GM21528 (cell line): Measurements from ENCODE around the gene TUBG2.
"Not testable (repeated sequence)": the region's sequence is repeated elsewhere in the genome, so short reads cannot be mapped to it uniquely, and the experiment has no call there.

Source experiments
- ATAC-seq: cut with Tn5 transposase; IDR thresholded peaks from one replicate; pipeline ENCODE4 v1.9.1; 2021; ENCODE audit warnings: mild to moderate bottlenecking, moderate library complexity; ENCODE audit not compliant: unreplicated experiment, low FRiP score

Gene TUBG2

DNA sequence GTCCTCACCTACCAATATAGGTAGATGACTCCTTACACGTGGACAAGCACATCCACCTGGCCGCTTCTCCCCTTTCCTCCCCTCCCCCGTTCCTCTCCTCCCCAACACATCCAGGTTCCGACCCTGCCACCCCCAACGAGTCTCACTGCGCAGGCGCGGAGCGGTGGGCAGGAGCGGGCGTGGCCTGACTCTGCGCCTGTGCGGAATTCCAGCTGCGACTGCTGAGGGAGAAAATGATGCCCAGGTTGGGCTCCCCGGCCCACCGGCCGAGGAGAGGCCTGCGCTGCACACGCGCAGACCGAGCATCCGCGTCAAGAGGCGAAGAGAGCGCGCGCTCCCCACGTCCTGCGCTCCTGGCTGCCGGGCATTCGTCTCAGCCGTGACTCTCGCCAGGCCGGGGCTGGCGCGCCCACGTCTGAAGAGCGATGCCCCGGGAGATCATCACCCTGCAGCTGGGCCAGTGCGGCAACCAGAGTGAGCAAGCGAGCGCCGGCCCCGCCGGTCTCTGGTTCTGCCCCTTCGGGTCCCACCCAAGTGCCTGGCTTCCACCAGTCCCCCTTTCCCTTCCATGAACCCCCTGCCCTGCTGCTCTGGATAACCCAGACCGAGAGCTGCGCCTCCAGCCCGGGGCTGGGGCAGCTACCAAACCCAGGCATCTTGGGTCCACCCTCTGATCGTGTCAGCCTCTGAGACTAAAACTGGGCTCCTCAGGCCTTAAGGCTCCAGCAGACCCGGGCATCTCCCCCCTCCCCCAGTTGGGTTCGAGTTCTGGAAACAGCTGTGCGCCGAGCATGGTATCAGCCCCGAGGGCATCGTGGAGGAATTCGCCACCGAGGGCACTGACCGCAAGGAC, at the start of gene TUBG2:
Gene TUBG2, plus strand, starts transcription at position 206 of the 853 bp plus-strand sequence. Its CDS starts 220 bp downstream, at position 426.
- no peak for ATAC-seq

DNA sequence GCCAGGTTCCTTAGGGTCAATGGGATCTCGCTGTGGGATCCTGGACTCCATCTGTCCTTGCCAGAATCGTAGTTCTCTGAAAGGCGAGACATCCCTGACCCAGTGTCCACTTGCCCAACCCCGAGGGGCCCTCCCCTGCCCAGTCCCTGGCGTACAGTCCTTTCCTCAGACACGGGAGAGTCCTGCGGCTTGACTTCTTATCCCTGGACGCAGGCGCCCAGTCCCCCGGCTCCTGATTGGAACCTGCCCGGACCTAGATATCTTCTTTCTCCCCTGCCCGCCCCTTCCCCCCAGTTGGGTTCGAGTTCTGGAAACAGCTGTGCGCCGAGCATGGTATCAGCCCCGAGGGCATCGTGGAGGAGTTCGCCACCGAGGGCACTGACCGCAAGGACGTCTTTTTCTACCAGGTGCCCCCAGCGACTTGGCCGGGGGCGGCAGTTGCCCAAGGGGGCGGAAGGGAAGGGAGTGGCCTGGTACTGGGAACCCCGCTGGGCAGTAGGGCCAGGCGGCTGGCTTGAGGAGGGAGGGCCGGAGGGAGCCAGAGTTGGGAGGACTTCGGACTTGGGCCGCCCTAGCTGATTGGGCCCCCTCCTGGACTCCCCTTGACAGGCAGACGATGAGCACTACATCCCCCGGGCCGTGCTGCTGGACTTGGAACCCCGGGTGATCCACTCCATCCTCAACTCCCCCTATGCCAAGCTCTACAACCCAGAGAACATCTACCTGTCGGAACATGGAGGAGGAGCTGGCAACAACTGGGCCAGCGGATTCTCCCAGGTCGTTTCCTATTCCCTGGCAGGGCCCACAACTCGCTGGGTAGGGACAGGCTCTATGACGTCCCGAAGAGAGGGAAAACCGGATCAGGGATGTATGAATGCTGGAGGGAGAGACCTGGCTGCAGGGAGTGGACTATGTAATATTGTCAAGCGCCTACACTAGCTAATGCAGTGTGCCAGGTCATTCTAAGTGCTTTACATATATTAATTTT, 49.0 kb upstream of the TUBG2 start:
- ATAC-seq: not testable (repeated sequence)

DNA sequence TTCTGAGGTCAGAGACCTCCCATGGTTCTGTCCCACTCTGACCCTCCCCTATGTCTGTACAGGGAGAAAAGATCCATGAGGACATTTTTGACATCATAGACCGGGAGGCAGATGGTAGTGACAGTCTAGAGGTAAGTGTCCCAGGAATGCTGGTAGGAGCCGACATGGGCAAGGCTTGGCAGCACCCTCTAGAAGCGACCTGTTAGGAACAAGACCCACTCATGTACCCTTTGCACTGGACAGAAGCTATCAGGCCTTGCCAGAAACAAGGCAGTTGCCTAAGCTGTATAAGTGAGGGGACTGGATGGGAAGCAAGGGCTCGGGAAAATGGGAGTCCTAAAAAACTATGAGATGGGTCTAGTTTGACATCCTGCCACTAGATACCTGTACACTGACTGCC, 47.1 kb upstream of the TUBG2 start:
- no peak for ATAC-seq

DNA sequence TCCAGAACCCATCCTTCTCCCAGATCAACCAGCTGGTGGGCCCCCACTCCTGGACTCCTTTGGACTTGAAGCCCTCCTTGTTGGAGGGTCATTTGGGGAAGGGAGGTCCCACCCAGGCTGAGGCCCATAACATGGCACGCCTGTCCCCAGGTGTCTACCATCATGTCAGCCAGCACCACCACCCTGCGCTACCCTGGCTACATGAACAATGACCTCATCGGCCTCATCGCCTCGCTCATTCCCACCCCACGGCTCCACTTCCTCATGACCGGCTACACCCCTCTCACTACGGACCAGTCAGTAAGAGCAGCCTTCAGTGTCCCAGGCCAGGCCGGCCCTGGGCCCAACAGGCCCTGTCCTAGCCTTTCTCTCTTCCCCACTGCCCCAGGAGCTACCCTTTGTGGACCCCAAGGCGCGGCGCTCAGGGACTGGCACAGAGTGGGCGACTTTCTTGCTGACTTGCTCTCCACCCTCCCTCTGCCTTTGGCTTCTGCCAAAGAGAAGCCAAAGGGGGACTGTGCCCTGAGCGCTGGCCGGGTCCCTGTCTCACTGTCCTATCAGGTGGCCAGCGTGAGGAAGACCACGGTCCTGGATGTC, 45.3 kb upstream of the TUBG2 start:
- no peak for ATAC-seq

DNA sequence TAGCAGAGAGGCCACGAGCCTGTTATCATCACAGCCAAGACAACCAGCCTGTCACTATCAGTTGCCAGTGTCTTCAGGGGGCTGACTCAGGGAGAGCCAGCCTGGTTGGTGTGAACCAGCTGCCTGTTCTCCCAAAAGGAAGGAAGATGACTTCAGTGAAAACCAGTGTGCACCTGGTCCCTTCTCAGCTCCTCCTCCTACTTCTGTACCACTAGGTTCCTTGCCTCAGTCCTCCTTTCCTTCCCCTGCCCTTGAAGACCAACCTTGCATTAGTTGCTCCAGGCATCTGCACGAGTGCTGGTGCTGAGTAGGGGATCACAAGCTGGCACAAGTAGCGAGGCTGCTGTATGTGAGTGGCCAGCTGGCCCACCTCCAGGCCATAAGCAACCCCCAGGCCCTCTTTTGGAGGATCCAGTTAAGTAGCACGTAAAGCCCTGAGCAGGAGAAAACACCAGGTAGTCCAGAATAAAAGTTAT, 41.1 kb upstream of the TUBG2 start:
- peak; percentile 37 for ATAC-seq

DNA sequence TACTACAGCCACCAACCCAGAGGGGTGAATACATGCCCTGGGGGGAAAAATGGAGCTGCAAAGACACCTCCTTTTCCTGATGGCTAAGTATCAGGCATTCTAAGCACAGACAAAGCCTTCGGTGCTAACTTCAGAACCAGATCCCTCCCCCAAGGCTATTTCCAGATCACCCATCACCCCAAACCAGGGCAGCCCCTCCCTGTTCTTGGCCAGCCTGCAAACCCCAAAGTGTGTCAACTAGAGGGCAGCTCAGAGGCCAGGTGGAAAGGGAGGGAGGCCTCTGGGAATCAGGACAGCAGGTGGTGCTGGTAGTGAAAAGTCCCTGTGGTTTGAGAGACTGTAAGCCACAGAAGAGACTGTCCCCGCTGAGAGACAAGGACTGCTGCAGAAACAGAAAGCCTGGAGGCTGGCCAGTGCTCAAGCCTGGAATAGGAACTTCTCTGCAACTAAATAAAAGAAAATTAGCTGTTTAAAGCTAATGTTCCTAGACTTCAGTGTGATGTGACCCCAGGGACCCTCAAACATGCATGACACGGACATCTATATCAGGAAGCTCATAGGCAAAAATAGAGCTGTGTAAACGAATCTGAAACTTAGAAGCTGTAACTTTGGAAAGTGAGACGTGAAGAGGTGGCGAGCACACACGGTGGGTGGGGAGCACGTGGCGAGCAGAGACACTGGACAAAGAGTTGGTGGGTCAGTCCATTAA, 40.5 kb upstream of the TUBG2 start:
- ATAC-seq: peak; percentile 54

DNA sequence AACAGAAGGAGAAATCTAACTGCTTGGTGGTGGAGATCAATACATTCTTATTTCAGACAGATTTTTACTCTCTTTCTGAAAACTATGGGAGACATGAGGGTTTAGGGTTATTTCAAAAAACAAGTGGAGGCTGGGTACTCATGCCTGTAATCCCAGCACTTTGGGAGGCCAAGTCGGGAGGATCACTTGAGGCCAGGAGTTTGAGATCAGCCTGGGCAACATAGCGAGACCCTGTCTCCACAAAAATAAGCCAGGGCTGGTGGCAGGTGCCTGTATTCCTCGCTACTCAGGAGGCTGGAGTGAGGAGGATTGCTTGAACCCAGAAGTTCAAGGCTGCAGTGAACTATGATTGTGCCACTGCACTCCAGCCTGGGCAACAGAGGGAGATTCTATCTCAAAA, 37.1 kb upstream of the TUBG2 start:
- ATAC-seq: not testable (repeated sequence)

DNA sequence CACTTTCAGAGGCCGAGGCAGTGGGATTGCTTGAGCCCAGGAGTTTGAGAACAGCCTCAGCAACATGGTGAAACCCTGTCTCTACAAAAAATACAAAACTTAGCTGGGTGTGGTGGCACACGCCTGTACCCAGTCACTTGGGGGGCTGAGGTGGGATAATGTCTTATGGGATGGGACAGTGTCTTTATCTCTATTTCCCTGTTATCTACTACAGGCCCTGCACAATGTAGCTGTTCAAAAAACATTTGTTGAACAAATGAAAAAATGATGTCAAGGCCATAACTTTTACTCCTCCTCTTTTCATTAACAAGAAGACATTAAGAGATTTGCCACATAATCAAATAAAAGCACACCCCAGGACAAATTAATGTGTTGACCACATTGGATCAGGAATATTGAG, 35.8 kb upstream of the TUBG2 start:
- no peak for ATAC-seq

DNA sequence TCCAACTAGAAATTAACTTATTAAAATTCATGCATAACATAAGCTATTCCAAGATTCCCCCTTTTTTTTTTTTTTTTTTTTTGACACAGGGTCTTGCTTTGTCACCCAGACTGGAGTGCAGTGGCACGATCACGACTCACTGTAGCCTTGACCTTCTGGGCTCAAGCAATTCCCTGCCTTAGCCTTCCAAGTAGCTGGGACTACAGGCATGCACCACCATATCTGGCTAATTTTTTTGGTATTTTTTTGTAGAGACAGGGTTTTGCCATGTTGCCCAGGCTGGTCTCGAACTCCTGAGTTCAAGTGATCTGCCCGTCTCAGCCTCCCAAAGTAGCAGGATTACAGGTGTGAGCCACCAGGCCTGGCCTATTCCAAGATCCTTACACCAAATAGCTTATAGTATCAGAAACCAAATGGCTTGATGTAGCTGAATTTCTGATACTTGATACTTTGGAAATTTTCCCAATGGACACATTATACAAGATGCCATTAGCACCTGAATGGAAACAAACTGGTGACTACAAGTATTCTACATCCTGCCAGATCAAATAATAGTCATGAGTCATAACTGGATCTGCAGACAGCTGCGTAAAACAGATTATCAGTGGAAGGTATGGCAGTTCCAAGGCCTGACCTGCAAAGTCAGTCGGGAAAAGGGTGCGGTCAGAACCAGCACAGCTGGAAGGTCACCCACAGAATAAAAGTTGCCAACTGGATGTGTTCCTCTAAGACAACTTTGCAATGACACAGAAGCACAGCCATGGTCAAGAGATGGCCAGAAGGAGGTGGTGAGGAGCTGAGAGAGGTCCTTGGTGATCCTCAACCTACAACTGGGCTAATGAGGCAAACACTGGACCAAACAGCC, 35.1 kb upstream of the TUBG2 start:
- ATAC-seq: no peak

DNA sequence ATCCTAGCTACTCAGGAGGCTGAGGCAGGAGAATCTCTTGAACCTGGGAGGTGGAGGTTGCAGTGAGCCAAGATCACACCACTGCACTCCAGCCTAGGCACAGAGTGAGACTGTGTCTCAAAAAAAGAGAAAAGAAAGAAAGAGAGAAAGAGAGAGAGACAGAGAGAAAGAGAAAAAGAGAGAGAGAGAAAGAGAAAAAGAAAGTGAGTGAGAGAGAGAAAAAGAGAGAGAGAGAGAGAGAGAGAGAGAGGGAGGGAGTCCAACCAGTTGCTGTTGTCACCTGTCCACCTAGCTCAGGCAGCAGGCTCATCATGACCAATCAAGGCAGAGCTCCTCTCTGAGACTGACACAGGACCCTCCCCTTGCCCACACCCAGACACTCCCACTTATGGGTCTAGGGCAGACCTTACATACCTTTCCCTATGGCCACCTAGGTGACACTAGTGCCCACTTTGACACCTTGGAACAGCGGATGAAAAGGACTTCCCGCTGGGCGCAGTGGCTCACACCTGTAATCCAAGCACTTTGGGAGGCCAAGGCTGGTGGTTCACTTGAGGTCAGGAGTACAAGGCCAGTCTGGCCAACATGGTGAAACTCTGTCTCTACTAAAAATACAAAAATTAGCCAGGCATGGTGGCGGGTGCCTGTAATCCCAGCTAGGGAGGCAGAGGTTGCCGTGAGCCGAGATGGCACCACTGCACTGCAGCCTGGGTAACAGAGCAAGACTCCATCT, 31.9 kb upstream of the TUBG2 start:
- ATAC-seq: not testable (repeated sequence)

DNA sequence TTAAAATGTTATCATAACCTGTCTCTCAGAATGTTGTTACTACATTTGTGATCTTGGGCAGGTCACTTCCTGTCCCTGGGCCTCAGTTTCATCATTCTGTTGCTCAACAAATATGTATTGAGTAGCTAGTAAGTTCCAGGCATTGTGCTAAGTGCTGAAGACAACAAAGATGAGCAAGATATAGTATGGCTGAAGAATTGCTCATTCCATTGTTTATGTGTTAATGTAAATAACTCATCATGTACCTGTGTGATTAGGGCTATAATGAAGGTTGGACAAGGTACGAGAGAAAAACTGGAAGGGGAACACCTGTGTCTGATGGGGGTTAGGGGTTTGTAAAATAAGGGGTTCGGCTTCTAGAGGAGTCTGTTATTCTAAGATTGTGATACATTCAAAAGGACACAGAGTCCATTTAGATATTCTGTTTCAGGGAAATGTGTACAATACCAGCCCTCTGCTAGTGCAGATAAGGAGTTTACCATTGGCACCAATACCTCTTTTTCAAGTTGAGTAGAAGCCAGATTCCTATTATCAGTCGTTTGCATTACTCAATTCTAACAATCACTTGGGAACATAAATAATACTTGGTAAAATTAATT, 29.6 kb upstream of the TUBG2 start:
- no peak for ATAC-seq

DNA sequence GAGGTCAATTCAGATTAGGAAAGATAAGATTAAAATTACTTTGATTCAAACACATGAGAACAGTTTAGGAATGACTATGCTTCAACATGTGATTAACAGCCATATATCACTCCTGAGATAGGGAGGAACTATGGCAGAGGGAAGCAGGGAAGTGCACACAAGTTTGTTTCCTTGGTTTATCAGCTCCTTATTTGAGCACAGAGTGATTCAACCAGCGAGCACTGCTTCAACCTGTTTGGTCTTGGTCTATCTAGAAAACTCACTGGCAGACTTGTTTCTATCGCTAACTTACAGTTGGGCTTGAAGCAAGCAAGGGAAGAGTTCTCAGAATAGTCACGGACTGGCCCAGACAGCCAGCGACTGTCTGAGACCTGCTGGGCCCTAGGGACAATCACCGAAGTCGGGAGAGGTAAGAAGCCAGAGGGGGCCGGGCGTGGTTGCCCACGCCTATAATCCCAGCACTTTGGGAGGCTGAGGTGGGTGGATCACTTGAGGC, 26.1 kb upstream of the TUBG2 start:
- no peak for ATAC-seq

DNA sequence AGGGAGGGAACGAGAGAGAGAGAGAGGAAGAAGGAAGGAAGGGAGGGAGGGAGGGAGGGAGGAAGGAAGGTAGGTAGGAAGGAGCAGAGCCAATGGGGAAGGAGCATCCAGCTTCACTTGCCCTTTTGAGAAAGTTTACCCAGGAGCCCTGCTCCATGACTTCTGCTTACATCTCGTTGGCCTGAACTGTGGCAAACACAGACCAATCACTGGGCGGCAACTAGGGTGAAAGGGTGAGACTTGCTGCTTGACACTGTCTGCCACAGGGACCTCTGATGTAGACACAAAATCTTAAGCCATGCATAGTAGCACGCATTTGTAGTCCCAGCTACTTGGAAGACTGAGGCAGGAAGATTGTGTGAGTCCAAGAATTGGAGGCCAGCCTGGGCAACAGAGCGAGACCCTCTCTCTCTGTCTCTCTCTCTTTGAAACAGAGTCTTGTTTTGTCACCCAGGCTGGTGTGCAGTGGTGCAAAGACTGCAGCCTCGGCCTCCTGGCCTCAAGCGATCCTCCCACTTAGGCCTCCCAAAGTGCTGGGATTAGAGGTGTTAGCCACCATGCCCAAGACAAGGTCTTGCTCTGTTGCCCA, 19.5 kb upstream of the TUBG2 start:
- no peak for ATAC-seq

DNA sequence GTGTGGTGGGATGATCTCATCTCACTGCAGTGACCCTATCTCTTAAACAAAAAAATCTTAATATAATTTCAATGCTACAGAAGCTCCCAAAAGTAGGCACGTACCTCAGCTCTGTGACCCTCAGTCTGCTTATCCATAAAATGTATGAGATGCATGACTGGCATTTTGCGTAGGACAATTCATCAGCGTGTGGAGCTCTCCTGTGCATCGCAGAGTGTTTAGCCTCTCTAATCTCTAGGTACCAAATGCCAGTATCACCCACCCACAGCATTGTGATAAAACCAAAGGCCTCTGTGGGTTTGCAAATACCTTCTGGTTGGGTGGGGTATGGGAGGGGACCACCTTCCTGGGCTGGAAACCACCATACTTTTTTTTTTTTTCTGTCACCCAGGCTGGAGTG, 19.0 kb upstream of the TUBG2 start:
- ATAC-seq: no peak

DNA sequence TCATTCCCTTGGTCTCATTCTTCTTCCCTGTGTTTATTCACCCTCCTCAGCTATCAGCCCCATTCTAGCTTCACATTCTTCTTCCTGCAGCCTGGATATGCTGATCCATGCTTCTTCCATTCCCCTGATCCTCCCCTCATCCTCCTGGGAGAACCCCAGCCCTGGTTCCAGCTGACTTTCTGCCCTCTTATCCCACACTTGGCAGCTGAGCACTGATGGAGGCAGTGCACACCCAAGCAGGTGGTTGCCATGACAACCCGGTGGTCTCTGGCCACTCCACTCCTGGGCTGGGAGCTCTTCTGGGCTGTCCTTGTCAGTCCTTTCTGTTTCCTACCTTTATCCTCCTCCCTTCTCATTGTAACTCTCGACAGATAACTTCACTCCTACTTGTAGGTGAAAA, 16.7 kb upstream of the TUBG2 start:
- ATAC-seq: no peak

DNA sequence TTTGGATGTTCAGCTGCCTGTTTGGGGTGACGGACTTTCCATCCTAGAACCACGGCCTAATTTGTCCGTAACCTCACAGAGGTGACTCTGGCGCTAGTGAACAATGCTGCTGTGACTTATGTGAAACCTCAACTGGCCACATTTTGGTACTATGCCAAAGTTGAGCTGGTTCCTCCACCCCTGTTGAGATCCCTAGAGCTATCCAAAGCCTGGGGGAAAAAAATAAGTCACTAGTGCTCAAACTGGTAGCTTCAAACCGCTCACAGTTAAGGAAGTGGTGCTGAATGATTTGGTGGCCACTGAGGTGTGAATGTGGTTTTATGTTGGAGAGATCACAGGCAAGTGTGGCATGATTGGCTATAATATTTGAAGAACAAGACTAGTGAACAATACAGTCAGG, 11.3 kb upstream of the TUBG2 start:
- no peak for ATAC-seq

DNA sequence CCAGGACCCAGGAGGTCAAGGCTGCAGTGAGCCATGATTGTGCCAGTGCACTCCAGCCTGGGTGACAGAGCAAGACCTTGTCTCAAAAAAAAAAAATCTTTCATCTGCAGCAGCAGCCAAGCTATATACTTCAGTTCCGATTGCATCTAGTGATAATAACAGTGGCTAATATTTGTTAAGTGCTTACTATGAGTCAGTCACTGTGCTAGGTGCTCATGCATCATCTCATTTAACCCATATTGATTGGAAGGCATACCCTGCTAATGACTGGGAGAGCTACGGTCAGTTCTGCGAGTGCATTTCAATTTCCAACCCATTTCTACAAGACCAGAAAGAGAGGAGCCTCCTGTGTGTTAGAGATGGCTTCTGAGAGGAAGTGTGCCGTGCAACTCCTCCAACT, 7.7 kb upstream of the TUBG2 start:
- no peak for ATAC-seq
